ENCODE measurements around the gene WDR43.

WDR43 gene

DNA sequence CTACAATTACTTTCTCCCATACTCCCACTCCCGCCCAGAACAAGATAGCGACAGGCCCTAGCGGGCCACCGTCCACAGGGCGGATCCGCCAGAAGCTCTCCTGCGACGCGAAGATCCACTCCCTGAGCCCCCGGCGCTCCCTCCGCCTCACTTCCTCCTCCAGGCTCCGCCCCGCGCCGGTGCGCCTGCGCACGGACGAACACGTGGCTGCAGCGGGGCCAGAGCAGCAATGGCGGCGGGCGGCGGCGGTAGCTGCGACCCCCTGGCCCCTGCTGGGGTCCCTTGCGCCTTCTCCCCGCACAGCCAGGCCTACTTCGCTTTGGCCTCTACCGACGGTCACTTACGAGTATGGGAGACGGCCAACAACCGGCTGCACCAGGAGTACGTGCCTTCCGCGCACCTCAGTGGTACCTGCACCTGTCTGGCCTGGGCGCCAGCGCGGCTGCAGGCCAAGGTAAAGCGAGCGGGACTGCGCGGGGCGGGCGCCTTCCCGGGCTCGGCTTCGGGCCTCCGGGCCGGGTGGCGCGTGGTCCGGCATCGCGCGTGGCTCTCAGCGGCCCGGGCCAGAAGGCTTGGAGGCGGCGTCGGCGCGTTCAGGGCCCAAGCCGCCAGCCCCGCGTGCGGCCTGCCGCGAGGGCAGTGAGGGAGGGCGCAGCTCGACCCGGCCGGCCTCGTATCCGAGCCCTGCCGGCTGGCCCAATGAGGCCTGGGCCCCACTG lies at the start of gene WDR43:
WDR43 (plus strand) TSS at position 198 of the 719 bp plus-strand sequence; CDS start at position 230, 32 bp downstream.
- DNase-seq (ENCODE audit: low read depth), result peak; percentile 99

GRCh38 chr2:28855193-28855592 lies 39.3 kb upstream of the WDR43 start:
- no peak for DNase-seq (ENCODE audit: low read depth)

- no peak for DNase-seq (ENCODE audit: low read depth)
Observed at GRCh38 chr2:28855977-28856376, 38.5 kb upstream of the WDR43 start.

- DNase-seq (ENCODE audit: low read depth), result no peak
Observed at GRCh38 chr2:28868611-28869010, 25.9 kb upstream of the WDR43 start.

- DNase-seq (ENCODE audit: low read depth), result no peak
Observed at GRCh38 chr2:28869494-28870145, 24.8 kb upstream of the WDR43 start.

DNA sequence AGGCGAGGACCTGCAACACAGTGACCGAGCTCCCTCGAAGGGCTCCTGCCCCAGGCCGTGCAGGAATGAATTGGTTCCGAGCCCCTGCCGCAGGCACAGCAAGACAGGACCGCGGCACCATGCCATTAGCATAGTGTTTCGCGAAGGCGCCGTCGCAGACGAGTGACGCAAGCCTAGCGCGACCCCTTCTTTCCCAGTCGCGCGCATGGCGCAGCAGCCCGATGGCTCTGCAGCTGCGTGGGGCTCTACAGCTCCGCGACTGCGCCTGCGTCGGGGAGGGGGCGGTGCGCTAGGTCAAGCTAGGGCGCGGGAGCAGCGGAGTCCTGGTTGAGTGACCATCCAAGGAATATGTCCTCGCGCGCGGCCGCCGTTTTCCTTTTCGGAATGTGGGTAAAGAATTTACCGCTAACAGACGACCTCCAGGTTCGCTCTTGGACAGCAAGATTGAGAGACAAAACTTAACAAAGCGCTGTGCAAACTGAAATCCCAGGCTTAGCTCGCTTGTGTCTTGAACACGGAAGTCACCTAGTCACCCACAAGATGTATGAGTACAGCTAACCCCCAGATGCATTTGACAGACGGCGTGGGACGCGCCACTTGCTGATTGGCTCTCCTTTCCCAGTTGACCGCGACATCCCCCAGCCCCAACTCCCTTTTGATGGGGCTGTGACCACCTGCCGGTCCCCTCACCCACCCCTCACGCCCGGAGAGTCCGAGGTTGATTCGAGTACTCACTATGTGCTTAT lies 24.1 kb upstream of the WDR43 start, which contains the start of gene TRMT61B:
TRMT61B (minus strand) TSS at position 164 of the 746 bp plus-strand sequence; CDS start at position 132, 32 bp downstream.
- peak; percentile 95 for DNase-seq (ENCODE audit: low read depth)

DNA sequence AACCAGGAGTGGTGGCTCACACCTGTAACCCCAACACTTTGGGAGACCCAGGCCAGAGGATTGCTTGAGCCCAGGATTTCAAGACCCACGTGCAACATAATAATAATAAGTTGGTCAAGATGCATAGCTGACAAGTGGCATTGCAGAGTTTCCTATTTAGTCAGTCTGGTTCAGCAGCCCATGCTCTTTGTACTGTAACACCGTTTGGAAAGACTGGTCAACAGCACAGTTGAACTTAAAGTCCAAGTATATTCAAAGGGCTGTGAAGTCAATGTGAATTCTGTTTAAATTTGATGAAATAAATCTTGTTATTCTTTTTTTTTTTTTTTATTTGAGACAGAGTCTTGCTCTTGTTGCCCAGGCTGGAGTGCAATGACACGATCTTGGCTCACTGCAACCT lies 22.8 kb upstream of the WDR43 start:
- no peak for DNase-seq (ENCODE audit: low read depth)

DNA sequence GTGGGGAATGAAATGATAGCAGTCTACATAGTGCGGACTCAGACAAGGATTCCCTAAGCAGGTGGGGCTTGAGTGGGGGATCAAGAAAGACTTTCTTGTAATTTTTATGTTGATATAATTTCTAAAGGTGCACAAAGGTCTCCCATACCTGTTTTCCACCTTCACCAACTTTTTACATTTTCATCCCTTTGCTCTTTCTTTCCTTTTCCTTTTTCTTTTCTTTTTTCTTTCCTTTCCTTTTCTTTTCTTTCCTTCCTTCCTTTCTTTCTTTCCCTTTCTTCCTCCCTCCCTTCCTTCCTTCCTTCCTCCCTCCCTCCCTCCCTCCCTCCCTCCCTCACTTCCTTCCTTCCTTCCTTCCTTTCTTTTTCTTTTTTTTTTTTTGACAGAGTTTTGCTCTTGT lies 14.3 kb upstream of the WDR43 start:
- no peak for DNase-seq (ENCODE audit: low read depth)

- no peak for DNase-seq (ENCODE audit: low read depth)
Observed at GRCh38 chr2:28893488-28893887, 979 bp upstream of the WDR43 start.

- no peak for DNase-seq (ENCODE audit: low read depth)
Observed at GRCh38 chr2:28895189-28895893, 874 bp downstream of the WDR43 start.

- no peak for DNase-seq (ENCODE audit: low read depth)
Observed at GRCh38 chr2:28896906-28897305, 2.4 kb downstream of the WDR43 start.

DNA sequence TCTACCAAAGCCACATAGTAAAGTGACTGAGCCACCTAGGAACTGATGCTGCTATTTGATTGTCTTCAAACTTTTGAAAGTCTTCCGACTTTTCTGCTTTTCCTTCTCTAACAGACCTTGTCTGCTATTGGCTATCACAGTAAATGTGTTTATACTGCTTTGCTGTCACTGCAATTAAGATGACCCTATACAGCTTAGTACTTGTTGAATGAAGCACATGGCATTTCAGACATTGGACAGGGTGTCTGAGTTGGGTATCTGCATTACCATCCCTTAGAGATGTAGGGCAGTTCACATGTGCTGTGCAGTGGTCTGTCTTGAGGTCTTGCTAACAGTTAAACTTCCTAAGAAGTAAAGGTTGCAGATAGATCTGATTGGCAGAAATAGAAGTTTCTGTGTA lies 3.6 kb downstream of the WDR43 start:
- DNase-seq (ENCODE audit: low read depth), result no peak

DNA sequence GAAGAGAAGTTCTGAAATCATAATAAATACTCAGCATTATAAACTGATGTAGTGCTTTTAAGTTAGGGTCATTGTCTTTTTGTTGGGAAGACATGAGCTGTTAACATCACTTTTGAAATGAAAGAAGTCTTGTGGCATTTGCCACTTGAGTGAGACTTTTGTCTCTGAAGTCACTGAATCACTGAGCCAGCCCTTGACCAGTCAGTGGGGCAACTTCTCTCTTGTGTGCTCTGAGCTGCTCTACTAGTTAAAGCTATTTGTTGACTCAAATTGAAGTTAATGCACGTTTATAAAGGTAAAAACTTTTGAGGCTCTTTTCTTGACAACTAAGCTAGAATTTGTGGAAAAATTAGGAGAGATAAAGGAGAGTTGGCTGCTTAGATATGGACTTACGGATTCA lies 6.7 kb downstream of the WDR43 start:
- DNase-seq (ENCODE audit: low read depth), result no peak

DNA sequence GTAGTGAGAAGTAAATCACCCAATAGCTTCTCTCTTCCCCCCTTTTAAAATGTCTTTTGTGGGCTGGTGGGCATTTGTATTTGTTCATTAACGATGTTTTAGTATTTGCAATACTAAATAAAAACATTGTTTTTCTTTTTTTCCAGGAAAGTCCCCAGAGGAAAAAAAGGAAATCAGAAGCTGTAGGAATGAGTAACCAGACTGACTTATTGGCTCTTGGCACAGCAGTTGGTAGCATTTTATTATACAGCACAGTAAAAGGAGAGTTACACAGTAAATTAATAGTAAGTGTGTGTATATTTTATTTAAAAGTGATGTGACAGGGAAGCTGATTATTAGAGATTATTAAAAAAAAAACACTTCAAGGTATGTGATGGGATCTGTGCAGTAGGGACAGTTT lies 7.4 kb downstream of the WDR43 start:
- no peak for DNase-seq (ENCODE audit: low read depth)

DNA sequence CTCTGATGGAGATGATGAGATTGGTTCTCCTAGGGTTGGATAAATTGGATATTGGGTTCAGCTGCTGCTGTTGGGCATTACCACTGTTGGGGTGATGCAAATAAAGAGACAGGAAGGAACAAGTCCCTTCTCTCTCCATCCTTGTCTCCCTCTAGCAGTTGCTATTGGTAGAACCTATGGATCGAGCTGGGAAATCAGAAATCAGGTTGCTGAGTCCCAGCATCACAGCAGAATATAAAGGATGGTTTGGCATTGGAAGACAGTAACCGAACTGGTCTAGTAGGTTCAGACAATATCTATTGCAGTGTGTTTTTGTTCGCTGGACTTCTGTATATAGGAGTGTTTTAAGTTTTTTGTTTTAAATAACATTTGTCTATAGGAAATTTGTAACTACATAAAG lies 8.1 kb downstream of the WDR43 start:
- DNase-seq (ENCODE audit: low read depth), result no peak

GRCh38 chr2:28904295-28904694 lies 9.8 kb downstream of the WDR43 start:
- no peak for DNase-seq (ENCODE audit: low read depth)

DNA sequence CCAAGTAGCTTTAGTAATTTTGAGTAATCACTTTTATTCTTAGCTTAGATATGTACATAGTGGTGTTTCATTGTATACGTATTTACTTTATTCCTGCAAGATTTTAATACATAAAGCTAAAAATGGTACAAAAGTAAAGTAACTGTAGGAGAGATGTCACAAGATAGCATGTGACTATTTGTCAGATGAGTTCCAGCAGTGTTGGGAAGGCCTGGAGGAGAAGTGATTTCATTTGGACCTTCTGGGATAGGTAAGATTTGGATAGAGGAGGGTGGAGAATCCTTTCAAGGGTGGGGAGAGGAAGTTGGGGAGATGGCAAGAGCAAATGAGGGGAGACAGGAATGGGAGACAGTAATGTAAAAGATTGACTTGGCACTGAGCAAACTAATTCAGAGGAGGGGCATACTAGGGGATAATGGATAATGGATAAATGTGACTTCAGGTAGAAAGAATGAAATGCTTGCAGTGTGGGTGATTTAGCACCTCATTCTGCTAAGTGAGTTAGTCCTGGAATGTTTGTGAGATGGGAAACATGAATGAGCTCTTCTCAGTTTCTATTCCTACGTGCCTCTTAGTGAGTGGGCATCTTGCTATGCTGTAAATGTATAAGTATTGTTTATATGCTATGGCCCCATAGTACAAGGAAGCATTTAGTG lies 10.5 kb downstream of the WDR43 start:
- DNase-seq (ENCODE audit: low read depth), result no peak

DNA sequence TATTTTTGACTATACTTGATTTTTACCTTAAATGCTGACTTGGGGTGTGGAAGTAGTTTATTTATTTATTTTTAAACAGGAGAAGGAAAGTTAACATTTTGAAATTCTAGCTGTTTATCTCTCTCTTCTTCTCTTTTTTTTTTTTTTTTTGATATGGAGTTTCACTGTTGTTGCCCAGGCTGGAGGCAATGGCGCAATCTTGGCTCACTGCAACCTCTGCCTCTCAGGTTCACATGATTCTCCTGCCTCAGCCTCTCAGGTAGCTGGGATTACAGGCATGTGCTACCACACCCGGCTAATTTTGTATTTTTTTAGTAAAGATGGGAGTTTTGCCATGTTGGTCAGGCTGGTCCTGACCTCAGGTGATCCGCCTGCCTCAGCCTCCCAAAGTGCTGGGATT lies 11.1 kb downstream of the WDR43 start:
- DNase-seq (ENCODE audit: low read depth), result no peak

DNA sequence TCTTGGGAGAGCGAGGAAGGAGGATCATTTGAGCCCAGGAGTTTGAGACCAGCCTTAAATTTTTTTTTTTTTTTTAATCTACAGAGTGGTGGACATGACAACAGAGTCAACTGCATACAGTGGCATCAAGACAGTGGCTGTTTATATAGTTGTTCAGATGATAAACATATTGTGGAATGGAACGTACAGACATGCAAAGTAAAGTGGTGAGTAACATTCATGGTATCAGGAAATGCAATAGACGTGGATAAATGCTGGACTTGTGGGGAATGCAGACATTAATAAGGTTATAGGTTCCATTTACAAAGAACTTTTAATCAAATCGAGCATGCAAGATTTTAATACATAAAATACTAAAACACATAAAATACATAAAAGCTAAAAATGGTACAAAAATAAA lies 11.9 kb downstream of the WDR43 start:
- DNase-seq (ENCODE audit: low read depth), result no peak

GRCh38 chr2:28906821-28907220 lies 12.4 kb downstream of the WDR43 start:
- DNase-seq (ENCODE audit: low read depth), result no peak

DNA sequence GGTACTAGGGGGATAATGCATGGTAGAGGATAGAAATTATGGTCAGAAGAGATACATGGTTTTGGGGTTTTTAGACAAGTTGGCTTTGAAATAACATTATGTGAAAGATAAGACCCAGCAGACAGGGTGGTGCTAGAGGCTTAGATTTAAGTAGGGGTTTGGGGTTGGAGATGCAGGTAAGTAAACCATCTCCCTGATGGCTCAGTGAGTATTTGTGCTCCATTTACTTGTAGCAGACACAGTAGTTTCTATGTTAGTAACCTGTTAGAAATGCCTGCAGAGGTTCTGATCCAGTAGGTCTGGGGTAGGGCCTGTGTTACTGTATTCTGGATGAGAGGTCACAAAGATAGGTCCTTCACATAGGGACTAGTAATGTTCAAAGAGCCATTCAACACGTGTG lies 13.7 kb downstream of the WDR43 start:
- no peak for DNase-seq (ENCODE audit: low read depth)

Data from CMK (cell line).